OCI-LY3 (cell line): ENCODE measurements around the gene NRG3.

Experiments
- H2AFZ ChIP-seq: fragments of 200-600, 300-600 bp; shearing (Covaris generic); 2 replicates; pipeline ENCODE4 v1.6.0; 2014; ENCODE audit warnings: antibody characterized with exemption, low read depth, low read length
- H3K27ac ChIP-seq: fragments of 200-600, 300-600 bp; sonication (generic); 2 replicates; pipeline ENCODE4 v1.5.1; 2014; ENCODE audit warnings: mild to moderate bottlenecking, low read length, moderate library complexity, mixed read lengths
- H3K27me3 ChIP-seq: fragments of 200-600, 300-600 bp; sonication (generic); 2 replicates; pipeline ENCODE4 v1.6.1; 2014; ENCODE audit warnings: low read depth, low read length, mixed read lengths
- H3K36me3 ChIP-seq: fragments of 200-600, 300-600 bp; sonication (generic); replicated peaks from 2 replicates; pipeline ENCODE3; 2014; ENCODE audit warnings: low read depth, low read length, mixed read lengths
- H3K4me1 ChIP-seq: fragments of 300-600, 200-600 bp; sonication (generic); 2 replicates; pipeline ENCODE4 v1.6.1; 2014; ENCODE audit warnings: low read length, mixed read lengths
- H3K4me2 ChIP-seq: fragments of 200-600, 300-600 bp; sonication (generic); 2 replicates; pipeline ENCODE4 v1.6.1; 2014; ENCODE audit warnings: low read length, mixed read lengths
- H3K4me3 ChIP-seq: fragments of 300-600, 200-600 bp; sonication (generic); 2 replicates; pipeline ENCODE4 v1.5.1; 2014; ENCODE audit warnings: antibody characterized with exemption, mild to moderate bottlenecking, low read length, moderate library complexity
- H3K79me2 ChIP-seq: fragments of 300-600, 200-600 bp; shearing (Covaris generic); 2 replicates; pipeline ENCODE4 v1.6.1; 2014; ENCODE audit warnings: mild to moderate bottlenecking, low read length, mixed read lengths
- H3K9ac ChIP-seq: fragments of 300-600, 200-600 bp; shearing (Covaris generic); 2 replicates; pipeline ENCODE4 v1.6.0; 2014; ENCODE audit warnings: mild to moderate bottlenecking, low read length, moderate library complexity
- H3K9me3 ChIP-seq: fragments of 200-600, 300-600 bp; shearing (Covaris generic); 2 replicates; pipeline ENCODE4 v1.6.1; 2014; ENCODE audit warnings: low read length, mixed read lengths; ENCODE audit not compliant: insufficient read depth
- H4K20me1 ChIP-seq: fragments of 200-600, 300-600 bp; sonication (generic); 2 replicates; pipeline ENCODE4 v1.6.1; 2016; ENCODE audit warnings: low read length, mixed read lengths; ENCODE audit not compliant: insufficient read depth
- EZH2phosphoT487 ChIP-seq: fragments of 200-600 bp; shearing (Covaris generic); IDR thresholded peaks from 2 replicates; pipeline ENCODE4 v1.6.1; 2018; ENCODE audit warnings: antibody characterized with exemption, mixed run types, low read depth
- TF ChIP-seq, protein P1 (sequence below): fragments of 200-600, 300-600 bp; sonication (generic); IDR thresholded peaks from 2 replicates; pipeline ENCODE4 v1.5.1; 2014; ENCODE audit warnings: antibody characterized with exemption, low read length, low read depth

Gene NRG3

GRCh38 chr10:82282782-82283456 lies 407.9 kb downstream of the NRG3 start:
- H3K9ac ChIP-seq: no peak overlapping the region
- H2AFZ ChIP-seq: no peak overlapping the region
- no peaks in the 10 kb centered on the region for H3K79me2 ChIP-seq
- no peak overlapping the region for H3K4me3 ChIP-seq
- no peaks in the 10 kb centered on the region for H3K9me3 ChIP-seq
- no peak overlapping the region for H3K27ac ChIP-seq
- no peaks in the 10 kb centered on the region for H3K27me3 ChIP-seq
- no peaks in the 10 kb centered on the region for H3K36me3 ChIP-seq
- TF ChIP-seq, protein P1, sequence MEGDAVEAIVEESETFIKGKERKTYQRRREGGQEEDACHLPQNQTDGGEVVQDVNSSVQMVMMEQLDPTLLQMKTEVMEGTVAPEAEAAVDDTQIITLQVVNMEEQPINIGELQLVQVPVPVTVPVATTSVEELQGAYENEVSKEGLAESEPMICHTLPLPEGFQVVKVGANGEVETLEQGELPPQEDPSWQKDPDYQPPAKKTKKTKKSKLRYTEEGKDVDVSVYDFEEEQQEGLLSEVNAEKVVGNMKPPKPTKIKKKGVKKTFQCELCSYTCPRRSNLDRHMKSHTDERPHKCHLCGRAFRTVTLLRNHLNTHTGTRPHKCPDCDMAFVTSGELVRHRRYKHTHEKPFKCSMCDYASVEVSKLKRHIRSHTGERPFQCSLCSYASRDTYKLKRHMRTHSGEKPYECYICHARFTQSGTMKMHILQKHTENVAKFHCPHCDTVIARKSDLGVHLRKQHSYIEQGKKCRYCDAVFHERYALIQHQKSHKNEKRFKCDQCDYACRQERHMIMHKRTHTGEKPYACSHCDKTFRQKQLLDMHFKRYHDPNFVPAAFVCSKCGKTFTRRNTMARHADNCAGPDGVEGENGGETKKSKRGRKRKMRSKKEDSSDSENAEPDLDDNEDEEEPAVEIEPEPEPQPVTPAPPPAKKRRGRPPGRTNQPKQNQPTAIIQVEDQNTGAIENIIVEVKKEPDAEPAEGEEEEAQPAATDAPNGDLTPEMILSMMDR: no peak
- TF ChIP-seq EZH2phosphoT487: no peak
- H3K4me1 ChIP-seq: no peaks in the 10 kb centered on the region
- no peaks in the 10 kb centered on the region for H4K20me1 ChIP-seq
- H3K4me2 ChIP-seq: no peak overlapping the region

- no peaks in the 10 kb centered on the region for H3K79me2 ChIP-seq
- no peak overlapping the region for H3K4me2 ChIP-seq
- H3K4me3 ChIP-seq: no peak overlapping the region
- H3K9me3 ChIP-seq: no peaks in the 10 kb centered on the region
- TF ChIP-seq, protein P1: no peak
- no peak for TF ChIP-seq EZH2phosphoT487
- H3K9ac ChIP-seq: no peak overlapping the region
- H4K20me1 ChIP-seq: no peaks in the 10 kb centered on the region
- H3K4me1 ChIP-seq: no peaks in the 10 kb centered on the region
- no peaks in the 10 kb centered on the region for H3K36me3 ChIP-seq
- no peak overlapping the region for H2AFZ ChIP-seq
- H3K27me3 ChIP-seq: no peaks in the 10 kb centered on the region
- no peak overlapping the region for H3K27ac ChIP-seq
Observed at GRCh38 chr10:82284180-82284579, 409.2 kb downstream of the NRG3 start.

GRCh38 chr10:82288461-82288881 lies 413.5 kb downstream of the NRG3 start:
- Histone ChIP-seq H3K4me2 (no peak overlapping the region), H4K20me1 (no peaks in the 10 kb centered on the region), H3K4me1 (no peaks in the 10 kb centered on the region), H3K36me3 (no peaks in the 10 kb centered on the region), H3K4me3 (no peak overlapping the region), H3K27me3 (no peaks in the 10 kb centered on the region), H2AFZ (no peak overlapping the region), H3K79me2 (no peaks in the 10 kb centered on the region), H3K27ac (no peak overlapping the region), H3K9me3 (no peaks in the 10 kb centered on the region), H3K9ac (no peak overlapping the region)
- TF ChIP-seq EZH2phosphoT487: no peak
- TF ChIP-seq, protein P1: no peak

GRCh38 chr10:82289945-82290344 lies 415.0 kb downstream of the NRG3 start:
- H3K36me3 ChIP-seq: no peaks in the 10 kb centered on the region
- H3K27ac ChIP-seq: no peak overlapping the region
- no peaks in the 10 kb centered on the region for H3K27me3 ChIP-seq
- no peak overlapping the region for H3K4me3 ChIP-seq
- no peaks in the 10 kb centered on the region for H3K79me2 ChIP-seq
- H4K20me1 ChIP-seq: no peaks in the 10 kb centered on the region
- no peak overlapping the region for H3K4me2 ChIP-seq
- H3K9me3 ChIP-seq: no peaks in the 10 kb centered on the region
- H2AFZ ChIP-seq: no peak overlapping the region
- no peaks in the 10 kb centered on the region for H3K4me1 ChIP-seq
- H3K9ac ChIP-seq: no peak overlapping the region
- no peak for TF ChIP-seq EZH2phosphoT487
- TF ChIP-seq, protein P1: no peak
